ENCODE results near the gene ZNF407.

- TF ChIP-seq ZNF274 (IDR thresholded peaks at IDR 0.05; ENCODE audit: low read depth, low read length) = no peak
- TF ChIP-seq YY1 (IDR thresholded peaks at IDR 0.05; ENCODE audit: insufficient read depth, insufficient read length) = no peak
- TF ChIP-seq SUZ12 (IDR thresholded peaks at IDR 0.05; ENCODE audit: extremely low read depth, insufficient read depth, insufficient read length) = no peak
Measured at GRCh38 chr18:74950479-74950878, 352.8 kb downstream of the ZNF407 start.

Measured in NT2/D1 (cell line).